ENCODE results near the gene CCL25. TPM values are rescaled to one million over a fixed set of nuclear protein-coding genes. Genes with fewer than 3 reads are reported as not detected.
"Not testable (repeated sequence)": the region's sequence is repeated elsewhere in the genome, so short reads cannot be mapped to it uniquely, and the experiment has no call there.

Gene CCL25
- total RNA-seq, 6 donors from 2014 or later: not detected

- Histone ChIP-seq H3K4me1 (peaks cover 0 to 4% (median 0%) of the 10 kb centered on the region in 4 donors), H3K27ac (no peak overlapping the region), H3K4me3 (no peak overlapping the region), H3K36me3 (no peaks in the 10 kb centered on the region), H3K27me3 (no peaks in the 10 kb centered on the region), H3K9me3 (no peaks in the 10 kb centered on the region)
- TF ChIP-seq EP300 (IDR thresholded peaks at IDR 0.05): no peak
- no peak for TF ChIP-seq POLR2A (IDR thresholded peaks at IDR 0.05)
- no peak for TF ChIP-seq CTCF (IDR thresholded peaks at IDR 0.05)
- TF ChIP-seq POLR2AphosphoS5 (IDR thresholded peaks at IDR 0.05): no peak
- 80 to 81% methylated on average over 14 of the region's 14 CpGs for WGBS, 2 donors
- ATAC-seq (ENCODE audit: low FRiP score in 2 of 2): peak in 1 of 2 donors; percentile 56
- DNase-seq: no peak
Observed at GRCh38 chr19:8017808-8018207, 34.8 kb upstream of the CCL25 start.

GRCh38 chr19:8020681-8021080 is 31.9 kb upstream of the CCL25 start:
- Histone ChIP-seq H3K4me1 (peaks cover 0 to 4% (median 0%) of the 10 kb centered on the region in 4 donors), H3K9me3 (no peaks in the 10 kb centered on the region), H3K4me3 (no peak overlapping the region), H3K36me3 (no peaks in the 10 kb centered on the region), H3K27ac (no peak overlapping the region), H3K27me3 (no peaks in the 10 kb centered on the region)
- WGBS, 2 donors: 73 to 74% methylated on average over 9 of the region's 9 CpGs
- no peak for DNase-seq
- no peak for ATAC-seq (ENCODE audit: low FRiP score in 2 of 2)
- TF ChIP-seq EP300 (IDR thresholded peaks at IDR 0.05) (no peak), CTCF (IDR thresholded peaks at IDR 0.05) (no peak), POLR2AphosphoS5 (IDR thresholded peaks at IDR 0.05) (no peak), POLR2A (IDR thresholded peaks at IDR 0.05) (no peak)

- 92 to 97% methylated on average over 8 of the region's 8 CpGs for WGBS, 2 donors
- no peak for ATAC-seq (ENCODE audit: low FRiP score in 2 of 2)
- H3K27me3 ChIP-seq: no peaks in the 10 kb centered on the region
Observed at GRCh38 chr19:8021374-8021773, 31.2 kb upstream of the CCL25 start.

GRCh38 chr19:8022275-8022674 is 30.3 kb upstream of the CCL25 start:
- H3K27ac ChIP-seq: peak overlapping the region in 1 of 4 donors; percentile 4
- no peaks in the 10 kb centered on the region for H3K9me3 ChIP-seq
- no peaks in the 10 kb centered on the region for H3K27me3 ChIP-seq
- H3K36me3 ChIP-seq: no peaks in the 10 kb centered on the region
- peak in 2 of 6 experiments; percentile 7 to 35 for TF ChIP-seq CTCF (IDR thresholded peaks at IDR 0.05)
- TF ChIP-seq EP300 (IDR thresholded peaks at IDR 0.05): no peak
- TF ChIP-seq POLR2AphosphoS5 (IDR thresholded peaks at IDR 0.05): no peak
- 56 to 59% methylated on average over 13 of the region's 13 CpGs for WGBS, 2 donors
- peak in 1 of 2 donors; percentile 81 for DNase-seq
- ATAC-seq (ENCODE audit: low FRiP score in 2 of 2): peak; percentile 31 to 74
- peaks cover 0 to 4% (median 0%) of the 10 kb centered on the region in 4 donors for H3K4me1 ChIP-seq
- H3K4me3 ChIP-seq: no peak overlapping the region

More at GRCh38 chr19:8021374-8021773, 31.2 kb upstream of the CCL25 start:
- no peak overlapping the region for H3K27ac ChIP-seq
- H3K4me3 ChIP-seq: no peak overlapping the region
- no peak for TF ChIP-seq EP300 (IDR thresholded peaks at IDR 0.05)
- no peak for TF ChIP-seq CTCF (IDR thresholded peaks at IDR 0.05)
- TF ChIP-seq POLR2AphosphoS5 (IDR thresholded peaks at IDR 0.05): no peak
- no peak for TF ChIP-seq POLR2A (IDR thresholded peaks at IDR 0.05)
- no peaks in the 10 kb centered on the region for H3K36me3 ChIP-seq
- H3K9me3 ChIP-seq: no peaks in the 10 kb centered on the region
- DNase-seq: no peak
- peaks cover 0 to 4% (median 0%) of the 10 kb centered on the region in 4 donors for H3K4me1 ChIP-seq

GRCh38 chr19:8023371-8023770 is 29.2 kb upstream of the CCL25 start:
- DNase-seq (no peak), ATAC-seq (ENCODE audit: low FRiP score in 2 of 2) (no peak)
- H3K4me1 ChIP-seq: peaks cover 0 to 4% (median 0%) of the 10 kb centered on the region in 4 donors
- H3K27me3 ChIP-seq: no peaks in the 10 kb centered on the region
- no peaks in the 10 kb centered on the region for H3K9me3 ChIP-seq
- no peaks in the 10 kb centered on the region for H3K36me3 ChIP-seq
- TF ChIP-seq EP300 (IDR thresholded peaks at IDR 0.05): no peak
- no peak for TF ChIP-seq POLR2AphosphoS5 (IDR thresholded peaks at IDR 0.05)
- WGBS, 2 donors: 83 to 88% methylated on average over 5 of the region's 5 CpGs
- H3K4me3 ChIP-seq: no peak overlapping the region
- H3K27ac ChIP-seq: no peak overlapping the region

- not testable (repeated sequence) for H3K4me3 ChIP-seq; H3K9me3 ChIP-seq; ATAC-seq (ENCODE audit: low FRiP score in 2 of 2); H3K36me3 ChIP-seq; H3K27me3 ChIP-seq; DNase-seq; H3K4me1 ChIP-seq; H3K27ac ChIP-seq
- WGBS, 2 donors: 93 to 97% methylated on average over 3 of the region's 3 CpGs
Observed at GRCh38 chr19:8024256-8024655, 28.3 kb upstream of the CCL25 start.

Data from upper lobe of left lung (tissue), 6 donors.